ENCODE results near the gene CPT1B.
"Not testable (repeated sequence)": the region's sequence is repeated elsewhere in the genome, so short reads cannot be mapped to it uniquely, and the experiment has no call there.

CPT1B gene

GRCh38 chr22:50620593-50621355, 42.5 kb upstream of the CPT1B start:
- H3K4me1 ChIP-seq (ENCODE audit: control insufficient read depth, insufficient read depth, low read length), result peaks cover 4% of the 10 kb centered on the region
- H3K9ac ChIP-seq (ENCODE audit: low read depth, low read length), result no peak overlapping the region
- no peaks in the 10 kb centered on the region for H3K36me3 ChIP-seq (ENCODE audit: control insufficient read depth, insufficient read depth, low read length)
- no peak overlapping the region for H3K4me3 ChIP-seq (ENCODE audit: low read depth, low read length)
- H3K27me3 ChIP-seq (ENCODE audit: control insufficient read depth, insufficient read depth, low read length), result peaks cover 6% of the 10 kb centered on the region
- H3K9me3 ChIP-seq (ENCODE audit: control insufficient read depth, insufficient read depth, low read length), result no peaks in the 10 kb centered on the region

DNA sequence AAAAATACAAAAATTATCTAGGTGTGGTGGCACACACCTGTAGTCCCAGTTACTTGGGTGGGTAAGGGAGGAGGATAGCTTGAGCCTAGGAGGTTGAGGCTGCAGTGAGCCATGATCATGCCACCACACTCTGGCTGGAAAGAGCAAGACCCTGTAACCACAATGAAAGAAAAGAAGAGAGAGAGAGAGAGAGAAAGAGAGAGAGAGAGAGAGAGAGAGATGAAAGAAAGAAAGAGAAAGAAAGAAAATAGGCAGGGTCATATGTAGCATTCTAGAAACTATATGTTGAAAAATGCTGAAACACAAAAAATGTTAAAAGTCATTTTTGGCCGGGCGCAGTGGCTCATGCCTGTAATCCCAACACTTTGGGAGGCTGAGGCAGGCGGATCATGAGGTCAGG, 36.1 kb upstream of the CPT1B start:
- not testable (repeated sequence) for H3K4me3 ChIP-seq (ENCODE audit: low read depth, low read length); H3K9ac ChIP-seq (ENCODE audit: low read depth, low read length); H3K36me3 ChIP-seq (ENCODE audit: control insufficient read depth, insufficient read depth, low read length); H3K27me3 ChIP-seq (ENCODE audit: control insufficient read depth, insufficient read depth, low read length); H3K4me1 ChIP-seq (ENCODE audit: control insufficient read depth, insufficient read depth, low read length); H3K9me3 ChIP-seq (ENCODE audit: control insufficient read depth, insufficient read depth, low read length)

GRCh38 chr22:50613291-50613981, 35.2 kb upstream of the CPT1B start:
- Histone ChIP-seq H3K9ac (ENCODE audit: low read depth, low read length) (no peak overlapping the region), H3K4me3 (ENCODE audit: low read depth, low read length) (no peak overlapping the region), H3K27me3 (ENCODE audit: control insufficient read depth, insufficient read depth, low read length) (peaks cover 5% of the 10 kb centered on the region), H3K36me3 (ENCODE audit: control insufficient read depth, insufficient read depth, low read length) (no peaks in the 10 kb centered on the region), H3K4me1 (ENCODE audit: control insufficient read depth, insufficient read depth, low read length) (peaks cover 5% of the 10 kb centered on the region), H3K9me3 (ENCODE audit: control insufficient read depth, insufficient read depth, low read length) (no peaks in the 10 kb centered on the region)

DNA sequence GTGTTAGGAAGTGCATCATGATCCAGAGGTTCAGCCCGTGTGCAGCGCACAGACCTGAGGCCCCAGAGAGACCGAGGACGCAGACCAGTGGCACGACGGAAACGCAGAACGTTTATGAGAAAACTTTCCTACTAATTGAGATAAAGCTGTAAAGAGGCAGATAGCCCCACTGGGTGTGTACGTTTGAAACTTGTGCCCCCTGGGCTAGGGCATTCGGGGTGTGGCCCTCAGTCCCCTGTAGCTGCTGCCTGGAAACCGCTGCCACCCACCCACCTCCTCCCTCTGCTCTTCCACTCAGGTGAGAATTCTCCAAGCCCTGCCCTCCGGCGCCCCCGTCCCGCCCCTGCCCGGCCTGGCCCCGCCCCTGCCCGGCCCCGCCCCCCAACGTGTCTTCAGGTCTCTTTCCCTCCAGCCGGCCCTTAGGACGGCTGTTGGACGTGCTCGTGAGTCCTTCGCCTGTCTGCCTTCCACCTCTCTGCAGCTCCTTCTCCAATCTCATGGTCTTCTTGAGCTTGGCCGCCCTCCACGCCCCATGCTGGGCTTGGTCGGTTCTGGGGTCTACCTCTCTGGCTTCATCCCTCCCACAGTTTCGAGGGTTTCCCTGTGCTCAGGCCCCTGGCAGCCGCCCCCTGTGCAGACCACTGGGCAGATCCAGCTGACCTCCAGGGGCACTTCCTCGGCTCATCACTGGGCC, 34.4 kb upstream of the CPT1B start:
- no peak overlapping the region for H3K9ac ChIP-seq (ENCODE audit: low read depth, low read length)
- H3K9me3 ChIP-seq (ENCODE audit: control insufficient read depth, insufficient read depth, low read length), result no peaks in the 10 kb centered on the region
- H3K4me3 ChIP-seq (ENCODE audit: low read depth, low read length), result no peak overlapping the region
- peaks cover 5% of the 10 kb centered on the region for H3K4me1 ChIP-seq (ENCODE audit: control insufficient read depth, insufficient read depth, low read length)
- H3K36me3 ChIP-seq (ENCODE audit: control insufficient read depth, insufficient read depth, low read length), result no peaks in the 10 kb centered on the region
- peaks cover 5% of the 10 kb centered on the region for H3K27me3 ChIP-seq (ENCODE audit: control insufficient read depth, insufficient read depth, low read length)

DNA sequence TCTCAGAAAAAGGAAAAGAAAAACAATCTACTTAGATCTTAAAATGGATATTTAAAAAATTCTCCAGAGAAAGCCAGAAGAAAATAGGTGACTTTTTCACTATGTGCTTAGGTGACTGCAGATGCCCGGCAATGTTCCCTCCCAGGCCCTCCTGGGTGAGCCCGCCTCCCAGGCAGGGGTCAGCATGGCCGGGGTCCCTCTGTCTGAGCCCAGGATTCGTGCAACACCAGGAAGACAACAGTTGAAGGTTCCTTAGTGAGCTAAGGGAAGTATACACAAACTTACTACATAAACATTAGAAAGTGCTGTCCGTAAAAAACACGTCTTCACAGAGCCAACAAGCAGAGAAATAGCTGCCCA, 33.9 kb upstream of the CPT1B start:
- H3K27me3 ChIP-seq (ENCODE audit: control insufficient read depth, insufficient read depth, low read length), result peaks cover 5% of the 10 kb centered on the region

DNA sequence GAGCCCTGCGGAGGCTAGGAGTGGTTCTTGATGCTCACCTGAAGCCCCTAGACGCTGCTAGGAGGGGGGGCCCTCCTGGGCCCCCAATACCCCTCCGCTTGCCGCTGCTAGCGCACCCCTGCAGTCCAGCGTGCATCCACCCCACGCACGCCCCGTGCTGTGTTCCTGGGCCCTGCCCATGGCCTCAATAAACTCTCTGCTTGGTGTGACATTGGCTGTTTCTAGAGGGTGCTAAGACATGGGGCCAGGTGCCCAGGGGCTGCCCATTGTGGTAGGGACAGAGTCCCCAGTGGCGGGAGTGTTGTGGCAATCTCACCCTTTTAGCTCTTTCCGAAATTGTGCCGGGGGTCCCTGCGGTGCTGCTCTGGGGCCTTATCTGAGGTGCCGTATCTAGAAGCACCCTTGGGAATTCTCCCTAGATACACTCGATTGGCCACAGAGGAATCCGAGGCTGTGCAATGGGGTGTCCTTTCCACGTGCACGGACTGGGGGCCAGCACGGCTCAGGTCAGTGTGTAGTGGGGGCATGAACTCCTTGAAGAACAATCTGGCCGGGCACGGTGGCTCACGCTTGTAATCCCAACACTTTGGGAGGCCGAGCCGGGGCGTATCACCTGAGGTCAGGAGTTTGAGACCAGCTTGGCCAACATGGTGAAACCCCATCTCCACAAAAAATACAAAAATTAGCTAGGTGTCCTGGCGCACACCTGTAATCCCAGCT, 33.3 kb upstream of the CPT1B start:
- Histone ChIP-seq H3K27me3 (ENCODE audit: control insufficient read depth, insufficient read depth, low read length) (peaks cover 5% of the 10 kb centered on the region), H3K9me3 (ENCODE audit: control insufficient read depth, insufficient read depth, low read length) (no peaks in the 10 kb centered on the region), H3K9ac (ENCODE audit: low read depth, low read length) (no peak overlapping the region), H3K4me3 (ENCODE audit: low read depth, low read length) (no peak overlapping the region), H3K4me1 (ENCODE audit: control insufficient read depth, insufficient read depth, low read length) (peaks cover 5% of the 10 kb centered on the region), H3K36me3 (ENCODE audit: control insufficient read depth, insufficient read depth, low read length) (peaks cover 2% of the 10 kb centered on the region)

More for the DNA sequence above, 33.9 kb upstream of the CPT1B start:
- Histone ChIP-seq H3K4me3 (ENCODE audit: low read depth, low read length) (no peak overlapping the region), H3K9ac (ENCODE audit: low read depth, low read length) (no peak overlapping the region), H3K36me3 (ENCODE audit: control insufficient read depth, insufficient read depth, low read length) (peaks cover 2% of the 10 kb centered on the region), H3K9me3 (ENCODE audit: control insufficient read depth, insufficient read depth, low read length) (no peaks in the 10 kb centered on the region), H3K4me1 (ENCODE audit: control insufficient read depth, insufficient read depth, low read length) (peaks cover 5% of the 10 kb centered on the region)

GRCh38 chr22:50610581-50610980, 32.4 kb upstream of the CPT1B start:
- H3K9ac ChIP-seq (ENCODE audit: low read depth, low read length), result no peak overlapping the region
- H3K4me3 ChIP-seq (ENCODE audit: low read depth, low read length), result no peak overlapping the region
- H3K9me3 ChIP-seq (ENCODE audit: control insufficient read depth, insufficient read depth, low read length), result no peaks in the 10 kb centered on the region
- H3K36me3 ChIP-seq (ENCODE audit: control insufficient read depth, insufficient read depth, low read length), result peaks cover 2% of the 10 kb centered on the region
- H3K4me1 ChIP-seq (ENCODE audit: control insufficient read depth, insufficient read depth, low read length), result peaks cover 5% of the 10 kb centered on the region
- H3K27me3 ChIP-seq (ENCODE audit: control insufficient read depth, insufficient read depth, low read length), result peaks cover 6% of the 10 kb centered on the region

- Histone ChIP-seq H3K27me3 (ENCODE audit: control insufficient read depth, insufficient read depth, low read length) (peaks cover 12% of the 10 kb centered on the region), H3K36me3 (ENCODE audit: control insufficient read depth, insufficient read depth, low read length) (peaks cover 2% of the 10 kb centered on the region)
Observed at GRCh38 chr22:50610041-50610451, 31.8 kb upstream of the CPT1B start.

GRCh38 chr22:50609599-50609998, 31.4 kb upstream of the CPT1B start:
- peaks cover 16% of the 10 kb centered on the region for H3K27me3 ChIP-seq (ENCODE audit: control insufficient read depth, insufficient read depth, low read length)
- H3K9me3 ChIP-seq (ENCODE audit: control insufficient read depth, insufficient read depth, low read length), result no peaks in the 10 kb centered on the region
- H3K9ac ChIP-seq (ENCODE audit: low read depth, low read length), result no peak overlapping the region
- H3K4me1 ChIP-seq (ENCODE audit: control insufficient read depth, insufficient read depth, low read length), result peaks cover 5% of the 10 kb centered on the region
- H3K4me3 ChIP-seq (ENCODE audit: low read depth, low read length), result no peak overlapping the region
- H3K36me3 ChIP-seq (ENCODE audit: control insufficient read depth, insufficient read depth, low read length), result peaks cover 2% of the 10 kb centered on the region

More at GRCh38 chr22:50610041-50610451, 31.8 kb upstream of the CPT1B start:
- H3K9ac ChIP-seq (ENCODE audit: low read depth, low read length), result no peak overlapping the region
- no peaks in the 10 kb centered on the region for H3K9me3 ChIP-seq (ENCODE audit: control insufficient read depth, insufficient read depth, low read length)
- H3K4me1 ChIP-seq (ENCODE audit: control insufficient read depth, insufficient read depth, low read length), result peaks cover 5% of the 10 kb centered on the region
- H3K4me3 ChIP-seq (ENCODE audit: low read depth, low read length), result no peak overlapping the region

- Histone ChIP-seq H3K27me3 (ENCODE audit: control insufficient read depth, insufficient read depth, low read length) (peaks cover 16% of the 10 kb centered on the region), H3K9ac (ENCODE audit: low read depth, low read length) (no peak overlapping the region), H3K36me3 (ENCODE audit: control insufficient read depth, insufficient read depth, low read length) (peaks cover 2% of the 10 kb centered on the region), H3K4me3 (ENCODE audit: low read depth, low read length) (no peak overlapping the region), H3K9me3 (ENCODE audit: control insufficient read depth, insufficient read depth, low read length) (no peaks in the 10 kb centered on the region), H3K4me1 (ENCODE audit: control insufficient read depth, insufficient read depth, low read length) (peaks cover 5% of the 10 kb centered on the region)
Observed at GRCh38 chr22:50608996-50609395, 30.8 kb upstream of the CPT1B start.

DNA sequence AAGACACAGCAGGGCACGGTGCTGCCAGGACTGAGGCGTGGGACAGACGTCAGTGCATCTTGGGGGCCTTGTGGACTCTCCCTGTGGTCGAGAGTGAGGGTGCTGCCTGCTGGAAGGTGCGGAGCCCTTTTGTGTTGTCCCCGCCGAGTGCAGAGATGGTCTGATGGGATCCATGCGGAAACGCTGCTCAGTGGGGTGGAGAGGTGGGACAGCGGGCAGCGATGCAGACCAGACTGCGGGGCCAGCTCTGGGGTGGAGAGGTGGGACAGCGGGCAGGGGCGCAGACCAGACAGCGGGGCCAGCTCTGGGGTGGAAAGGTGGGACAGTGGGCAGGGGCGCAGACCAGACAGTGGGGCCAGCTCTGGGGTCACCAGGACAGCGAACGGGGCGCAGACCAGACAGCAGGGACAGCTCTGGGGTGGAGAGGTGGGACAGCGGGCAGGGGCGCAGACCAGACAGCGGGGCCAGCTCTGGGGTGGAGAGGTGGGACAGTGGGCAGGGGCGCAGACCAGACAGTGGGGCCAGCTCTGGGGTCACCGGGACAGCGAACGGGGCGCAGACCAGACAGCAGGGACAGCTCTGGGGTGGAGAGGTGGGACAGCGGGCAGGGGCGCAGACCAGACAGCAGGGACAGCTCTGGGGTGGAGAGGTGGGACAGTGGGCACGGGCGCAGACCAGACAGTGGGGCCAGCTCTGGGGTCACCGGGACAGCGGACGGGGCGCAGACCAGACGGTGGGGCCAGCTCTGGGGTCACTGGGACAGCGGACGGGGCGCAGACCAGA, 30.0 kb upstream of the CPT1B start:
- H3K9ac ChIP-seq (ENCODE audit: low read depth, low read length); H3K4me3 ChIP-seq (ENCODE audit: low read depth, low read length); H3K9me3 ChIP-seq (ENCODE audit: control insufficient read depth, insufficient read depth, low read length); H3K4me1 ChIP-seq (ENCODE audit: control insufficient read depth, insufficient read depth, low read length); H3K36me3 ChIP-seq (ENCODE audit: control insufficient read depth, insufficient read depth, low read length): not testable (repeated sequence)
- H3K27me3 ChIP-seq (ENCODE audit: control insufficient read depth, insufficient read depth, low read length), result peaks cover 17% of the 10 kb centered on the region
